GM12891 (cell line): ENCODE results near the gene ADA.

Experiments used
- POLR2A ChIP-seq: IDR thresholded peaks from 2 replicates; pipeline ENCODE4 v1.6.1; 2011; ENCODE audit warnings: low read depth, low read length, control low read depth
- POLR2AphosphoS5 ChIP-seq: IDR thresholded peaks from 2 replicates; pipeline ENCODE4 v1.6.1; 2011; ENCODE audit warnings: low read depth, low read length, control low read depth
- POU2F2 ChIP-seq: IDR thresholded peaks from 2 replicates; pipeline ENCODE4 v1.6.1; 2011; ENCODE audit warnings: low read depth, mild to moderate bottlenecking, control low read depth, low read length, moderate library complexity
- SPI1 ChIP-seq: IDR thresholded peaks from 2 replicates; pipeline ENCODE4 v1.6.1; 2011; ENCODE audit warnings: low read depth, low read length, control low read depth
- TAF1 ChIP-seq: IDR thresholded peaks from 2 replicates; pipeline ENCODE4 v1.6.1; 2011; ENCODE audit warnings: low read depth, low read length, control low read depth

- TF ChIP-seq POLR2AphosphoS5 (no peak), TAF1 (no peak), POLR2A (no peak), POU2F2 (peak; percentile 60; the same call in 1 of the 2 replicates), SPI1 (peak; percentile 78)
These were observed 64.2 kb downstream of the ADA start for GRCh38 chr20:44587035-44587980.
